HUES6 (cell line): ENCODE data around the gene PIEZO1.
"Not testable (repeated sequence)": the region's sequence is repeated elsewhere in the genome, so short reads cannot be mapped to it uniquely, and the experiment has no call there.

Experiments used
- H3K27ac ChIP-seq: 2 replicates; pipeline ENCODE4 v1.7.0; 2013; ENCODE audit warnings: low read depth, mild to moderate bottlenecking, low read length, inconsistent platforms
- H3K27me3 ChIP-seq: 2 replicates; pipeline ENCODE4 v1.6.1; 2013; ENCODE audit warnings: low read length; ENCODE audit not compliant: control insufficient read depth, insufficient read depth
- H3K36me3 ChIP-seq: 2 replicates; pipeline ENCODE4 v1.6.1; 2013; ENCODE audit warnings: low read length; ENCODE audit not compliant: control insufficient read depth, insufficient read depth
- H3K4me1 ChIP-seq: 2 replicates; pipeline ENCODE4 v1.6.1; 2013; ENCODE audit warnings: low read length; ENCODE audit not compliant: control insufficient read depth, insufficient read depth
- H3K4me3 ChIP-seq: 2 replicates; pipeline ENCODE4 v1.5.1; 2013; ENCODE audit warnings: low read depth, low read length
- H3K9ac ChIP-seq: one replicate; pipeline ENCODE4 v1.6.1; 2013; ENCODE audit warnings: mild to moderate bottlenecking, low read length
- H3K9me3 ChIP-seq: 2 replicates; pipeline ENCODE4 v1.6.1; 2013; ENCODE audit warnings: low read depth, low read length; ENCODE audit not compliant: control insufficient read depth, insufficient read depth

Gene PIEZO1

DNA sequence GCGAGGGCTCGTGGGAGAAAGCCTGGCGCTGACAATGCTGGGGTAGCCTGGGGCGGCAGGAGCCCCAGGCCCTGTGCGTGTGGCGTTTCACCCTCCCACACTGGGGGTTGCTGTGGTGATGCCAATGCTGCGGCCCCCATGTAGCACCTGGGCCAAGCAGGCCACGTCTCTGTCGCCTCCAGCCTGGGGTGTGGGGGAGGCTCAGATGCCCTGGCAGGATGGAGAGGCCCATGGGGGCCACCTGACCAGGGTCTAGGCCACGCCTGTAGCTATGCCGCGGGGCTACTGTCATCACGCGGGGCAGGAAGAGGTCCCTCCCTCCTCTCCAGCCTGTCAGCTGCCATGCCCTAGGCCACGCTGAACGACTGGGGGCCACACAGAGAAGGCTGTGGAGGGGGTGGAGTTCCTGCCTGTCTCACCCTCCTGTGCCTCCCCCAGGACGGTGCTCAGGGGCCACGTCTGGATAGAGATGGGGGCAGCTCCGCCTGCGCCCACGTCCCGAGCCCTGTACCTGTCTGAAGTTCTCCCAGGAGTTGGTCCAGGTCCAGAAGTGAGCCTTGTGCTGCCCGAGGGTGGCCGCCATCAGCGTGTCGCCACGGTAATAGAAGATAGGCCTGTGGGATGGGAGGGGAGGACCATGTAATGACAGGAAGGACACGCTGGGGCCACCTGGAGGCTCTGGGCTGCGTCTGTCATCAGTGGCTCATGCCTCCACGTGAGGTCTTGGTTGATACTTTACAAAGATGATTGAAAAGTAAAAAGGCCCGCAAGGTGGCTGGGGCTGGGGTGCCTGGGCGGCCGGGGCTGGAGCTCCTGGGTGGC, 39.4 kb upstream of the PIEZO1 start:
- Histone ChIP-seq H3K27ac (no peak overlapping the region), H3K9me3 (no peaks in the 10 kb centered on the region)

GRCh38 chr16:88823646-88824045, 38.6 kb upstream of the PIEZO1 start:
- H3K4me1 ChIP-seq = not testable (repeated sequence)

More for the DNA sequence above, 39.4 kb upstream of the PIEZO1 start:
- no peak overlapping the region for H3K9ac ChIP-seq
- no peaks in the 10 kb centered on the region for H3K27me3 ChIP-seq
- no peaks in the 10 kb centered on the region for H3K4me1 ChIP-seq
- H3K4me3 ChIP-seq = no peak overlapping the region
- H3K36me3 ChIP-seq = peaks cover 7% of the 10 kb centered on the region

GRCh38 chr16:88822281-88823040, 37.4 kb upstream of the PIEZO1 start:
- H3K4me3 ChIP-seq = no peak overlapping the region
- no peak overlapping the region for H3K9ac ChIP-seq
- H3K36me3 ChIP-seq = peaks cover 7% of the 10 kb centered on the region; the same call in 1 of the 2 replicates
- H3K4me1 ChIP-seq = 0 out of 2 replicates have a peak, but pooled peaks cover 4% of the 10 kb centered on the region
- H3K27ac ChIP-seq = no peak overlapping the region
- H3K27me3 ChIP-seq = no peaks in the 10 kb centered on the region
- H3K9me3 ChIP-seq = no peaks in the 10 kb centered on the region

More at GRCh38 chr16:88823646-88824045, 38.6 kb upstream of the PIEZO1 start:
- not testable (repeated sequence) for H3K36me3 ChIP-seq, H3K9me3 ChIP-seq, H3K27ac ChIP-seq, H3K9ac ChIP-seq, H3K27me3 ChIP-seq, H3K4me3 ChIP-seq

DNA sequence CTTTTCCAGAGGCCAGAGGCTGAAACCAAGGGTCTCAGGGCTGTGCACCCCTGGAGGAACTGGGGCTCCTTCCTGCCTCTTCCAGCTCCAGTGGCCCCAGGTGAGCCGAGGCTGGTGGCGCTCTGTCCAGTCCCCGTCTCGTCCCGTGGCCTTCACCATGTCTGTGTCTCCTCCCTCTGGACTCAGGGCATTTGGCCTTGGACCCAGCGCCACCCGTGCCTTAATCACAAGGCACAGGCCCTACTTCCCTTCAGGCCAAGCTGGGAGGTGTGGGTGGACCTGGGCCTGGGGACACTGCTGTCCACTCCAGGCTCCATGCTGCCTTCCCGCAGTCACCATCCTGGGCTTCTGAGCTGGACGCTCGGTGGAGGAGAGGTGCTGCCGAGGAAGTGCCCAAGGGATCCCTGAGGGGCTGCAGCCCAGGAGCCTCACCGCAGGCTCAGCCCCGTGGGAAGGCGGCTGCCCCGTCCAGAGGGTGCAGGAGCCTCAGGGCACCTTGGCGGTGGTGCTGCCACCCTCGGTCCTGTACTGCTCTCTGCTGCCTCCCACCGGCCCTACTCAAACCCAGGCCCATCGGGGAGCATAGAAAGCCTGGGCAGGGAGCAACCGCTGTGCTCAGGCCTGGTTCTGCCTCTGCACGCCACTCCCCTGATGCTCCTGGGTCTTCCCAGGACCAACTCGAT, 36.3 kb upstream of the PIEZO1 start:
- H3K27ac ChIP-seq = no peak overlapping the region
- H3K9me3 ChIP-seq = no peaks in the 10 kb centered on the region
- no peaks in the 10 kb centered on the region for H3K27me3 ChIP-seq
- no peak overlapping the region for H3K9ac ChIP-seq
- 0 out of 2 replicates have a peak, but pooled peaks cover 4% of the 10 kb centered on the region for H3K4me1 ChIP-seq
- no peak overlapping the region for H3K4me3 ChIP-seq
- peaks cover 7% of the 10 kb centered on the region; the same call in 1 of the 2 replicates for H3K36me3 ChIP-seq

GRCh38 chr16:88820385-88821025, 35.5 kb upstream of the PIEZO1 start:
- Histone ChIP-seq H3K4me3 (no peak overlapping the region), H3K9ac (no peak overlapping the region), H3K9me3 (no peaks in the 10 kb centered on the region), H3K36me3 (peaks cover 7% of the 10 kb centered on the region; the same call in 1 of the 2 replicates), H3K27me3 (no peaks in the 10 kb centered on the region), H3K27ac (no peak overlapping the region), H3K4me1 (peaks cover 4% of the 10 kb centered on the region; the same call in 1 of the 2 replicates)

DNA sequence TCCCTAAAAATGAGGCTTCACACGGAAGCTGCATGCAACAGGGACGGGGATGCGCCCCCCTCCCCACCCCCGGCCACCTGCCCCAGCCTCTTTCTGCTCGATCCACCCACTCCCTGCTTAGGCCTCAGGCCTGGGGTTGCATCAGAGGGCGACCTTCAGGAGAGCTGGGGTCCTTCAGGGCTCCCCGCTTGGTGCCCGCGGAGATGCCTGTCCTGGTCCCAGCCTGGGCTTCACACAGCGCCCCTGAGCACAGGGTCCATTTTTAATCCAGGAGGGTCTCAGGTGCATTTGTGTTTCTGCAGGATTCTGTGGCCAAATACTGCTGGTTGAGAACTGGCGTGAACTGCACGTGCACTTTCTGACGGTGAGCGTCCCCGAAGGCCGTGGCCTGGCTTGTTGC, 34.1 kb upstream of the PIEZO1 start:
- Histone ChIP-seq H3K9ac (no peak overlapping the region), H3K9me3 (no peaks in the 10 kb centered on the region), H3K36me3 (peaks cover 3% of the 10 kb centered on the region; the same call in 1 of the 2 replicates), H3K4me1 (peaks cover 4% of the 10 kb centered on the region; the same call in 1 of the 2 replicates), H3K4me3 (no peak overlapping the region), H3K27ac (no peak overlapping the region), H3K27me3 (no peaks in the 10 kb centered on the region)

DNA sequence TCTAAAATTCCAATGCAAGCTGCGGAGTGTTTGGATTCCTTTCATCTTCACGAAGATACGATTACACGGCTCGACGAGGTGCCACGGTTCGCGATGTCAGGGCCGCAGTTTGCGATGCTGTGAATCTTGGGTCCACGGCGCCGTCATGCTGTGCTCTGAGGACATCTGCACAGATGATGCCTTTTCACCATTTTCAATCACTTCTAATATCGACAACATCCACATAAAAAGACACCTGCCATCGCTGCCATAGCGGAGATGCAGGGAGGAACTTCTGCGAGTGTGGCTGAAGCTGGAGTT, 33.5 kb upstream of the PIEZO1 start:
- Histone ChIP-seq H3K9me3 (no peaks in the 10 kb centered on the region), H3K4me1 (peaks cover 4% of the 10 kb centered on the region; the same call in 1 of the 2 replicates), H3K27me3 (no peaks in the 10 kb centered on the region), H3K36me3 (peaks cover 3% of the 10 kb centered on the region; the same call in 1 of the 2 replicates), H3K9ac (peak overlapping the region; percentile 31), H3K4me3 (no peak overlapping the region), H3K27ac (no peak overlapping the region)

DNA sequence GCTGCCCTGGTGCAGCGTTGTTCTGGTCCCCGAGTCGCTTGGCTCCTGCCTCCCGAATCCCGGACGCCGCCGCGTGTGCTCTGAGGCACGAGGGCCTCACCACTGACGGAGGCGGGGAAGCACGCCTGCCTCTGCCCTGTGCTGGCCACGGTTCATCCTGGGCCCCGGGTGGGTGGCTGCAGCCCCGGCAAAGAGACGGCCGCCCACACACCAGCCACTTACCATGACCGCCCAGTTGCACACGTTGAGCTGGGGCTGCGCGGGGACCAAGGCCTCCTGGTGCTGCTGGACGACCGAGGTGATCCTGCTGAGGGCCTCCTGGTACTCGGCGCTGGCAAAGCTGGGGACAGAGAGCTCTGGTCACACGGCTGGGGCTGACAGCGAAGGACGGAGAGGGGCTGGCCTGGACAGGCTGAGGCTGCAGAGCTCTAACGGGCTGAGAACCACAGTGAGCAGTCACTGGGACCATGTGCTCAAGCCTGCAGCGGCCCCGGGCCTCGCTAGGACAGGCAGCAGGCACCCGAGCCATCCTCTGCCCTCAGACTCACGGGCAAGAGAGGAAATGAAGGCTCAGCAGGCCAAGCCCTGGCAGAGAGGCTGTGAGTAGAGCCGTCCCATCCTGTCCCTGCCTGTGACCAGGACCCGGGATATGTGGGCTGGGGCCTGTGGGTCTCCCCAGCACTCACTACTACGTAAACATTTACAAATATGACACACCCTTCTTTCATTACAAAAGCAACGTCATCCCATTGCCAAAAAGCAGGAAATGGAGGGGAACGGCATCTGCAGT, 33.0 kb upstream of the PIEZO1 start:
- H3K4me3 ChIP-seq = no peak overlapping the region
- no peaks in the 10 kb centered on the region for H3K9me3 ChIP-seq
- H3K27ac ChIP-seq = no peak overlapping the region; the same call in 1 of the 2 replicates
- H3K4me1 ChIP-seq = peaks cover 4% of the 10 kb centered on the region; the same call in 1 of the 2 replicates
- no peak overlapping the region for H3K9ac ChIP-seq
- peaks cover 2% of the 10 kb centered on the region; the same call in 1 of the 2 replicates for H3K36me3 ChIP-seq
- H3K27me3 ChIP-seq = no peaks in the 10 kb centered on the region

GRCh38 chr16:88816736-88817535, 31.9 kb upstream of the PIEZO1 start:
- H3K36me3 ChIP-seq = no peaks in the 10 kb centered on the region
- no peak overlapping the region for H3K4me3 ChIP-seq
- H3K9ac ChIP-seq = no peak overlapping the region
- H3K27ac ChIP-seq = no peak overlapping the region
- H3K9me3 ChIP-seq = no peaks in the 10 kb centered on the region
- H3K4me1 ChIP-seq = peaks cover 4% of the 10 kb centered on the region; the same call in 1 of the 2 replicates
- H3K27me3 ChIP-seq = no peaks in the 10 kb centered on the region
